Common myeloid progenitor, CD34-positive (primary cell): Measurements from ENCODE around the gene NKX2-1.

Source experiments
- CTCF ChIA-PET: fragments of 350-600 bp; sonication (Branson Sonifier 250); formaldehyde crosslinking; loops from one replicate; lab custom pipeline; 2021; ENCODE audit warnings: antibody characterized with exemption; lab: Charles Lee
- POLR2A ChIA-PET: fragments of 350-600 bp; sonication (Branson Sonifier 250); formaldehyde crosslinking; loops from one replicate; lab custom pipeline; 2021; ENCODE audit warnings: antibody characterized with exemption; lab: Charles Lee
- DNase-seq, 3 donors: peaks; one replicate each; pipeline versions ENCODE4 v3.0.0 to v3.0.0-alpha.2; 2013
- H3K27ac ChIP-seq, 2 experiments: 1 replicate in 1 of 2; 2 replicates in 1 of 2; pipeline ENCODE4 v1.7.0; 2013; ENCODE audit warnings: inconsistent platforms in 2 of 2, low read length in 2 of 2, mild to moderate bottlenecking in 2 of 2, low read depth in 1 of 2, moderate library complexity in 1 of 2; ENCODE audit not compliant: severe bottlenecking in 2 of 2, insufficient read depth in 1 of 2, poor library complexity in 1 of 2
- H3K27me3 ChIP-seq, 5 experiments: replicated peaks in 2 of 5; 1 replicate in 3 of 5; 2 replicates in 2 of 5; pipeline versions ENCODE4 v1.6.1 to v1.7.0; 2013; ENCODE audit warnings: low read length in 4 of 5, mild to moderate bottlenecking in 2 of 5, moderate library complexity in 2 of 5, inconsistent platforms in 1 of 5; ENCODE audit not compliant: insufficient read depth in 5 of 5, control insufficient read depth in 4 of 5
- H3K36me3 ChIP-seq, 4 experiments: 1 replicate in 2 of 4; 2 replicates in 2 of 4; pipeline versions ENCODE4 v1.6.1 to v1.7.0; 2013; ENCODE audit warnings: low read length in 3 of 4, control low read depth in 1 of 4, mild to moderate bottlenecking in 1 of 4; ENCODE audit not compliant: control insufficient read depth in 4 of 4, insufficient read depth in 4 of 4
- H3K4me1 ChIP-seq, 4 experiments: 1 replicate in 3 of 4; 2 replicates in 1 of 4; pipeline versions ENCODE4 v1.6.1 to v1.7.1; 2013; ENCODE audit warnings: low read length in 3 of 4, mild to moderate bottlenecking in 3 of 4, control low read depth in 1 of 4, inconsistent platforms in 1 of 4, moderate library complexity in 1 of 4; ENCODE audit not compliant: control insufficient read depth in 4 of 4, insufficient read depth in 4 of 4; ENCODE audit errors: control extremely low read depth in 1 of 4
- H3K4me3 ChIP-seq, 7 experiments: 1 replicate in 4 of 7; 2 replicates in 3 of 7; pipeline versions ENCODE4 v1.5.1 to v1.7.0; 2013; ENCODE audit warnings: mild to moderate bottlenecking in 7 of 7, low read length in 6 of 7, moderate library complexity in 6 of 7, inconsistent platforms in 2 of 7, low read depth in 2 of 7, control low read depth in 1 of 7; ENCODE audit not compliant: insufficient read depth in 4 of 7, control insufficient read depth in 1 of 7; ENCODE audit errors: extremely low read depth in 1 of 7
- H3K9me3 ChIP-seq, 5 experiments: 1 replicate in 4 of 5; 2 replicates in 1 of 5; pipeline versions ENCODE4 v1.6.1 to v1.7.1; 2013; ENCODE audit warnings: low read length in 4 of 5, mild to moderate bottlenecking in 2 of 5, inconsistent platforms in 1 of 5, low read depth in 1 of 5, moderate library complexity in 1 of 5; ENCODE audit not compliant: control insufficient read depth in 4 of 5, insufficient read depth in 2 of 5; ENCODE audit errors: control extremely low read depth in 1 of 5
- WGBS: methylation state at CpG from one replicate; pipeline ENCODE4 v1.1.5; 2013; ENCODE audit not compliant: insufficient coverage; 5-methylcytosine and 5-hydroxymethylcytosine counted together

The NKX2-1 gene

GRCh38 chr14:36474593-36474992 is 45.4 kb downstream of the NKX2-1 start:
- Histone ChIP-seq H3K9me3 (no peaks in the 10 kb centered on the region), H3K4me3 (no peak overlapping the region), H3K27ac (no peak overlapping the region), H3K36me3 (no peaks in the 10 kb centered on the region), H3K4me1 (no peaks in the 10 kb centered on the region), H3K27me3 (peaks cover 0 to 12% (median 6%) of the 10 kb centered on the region in 5 experiments)
- POLR2A ChIA-PET: no interaction called here
- CTCF ChIA-PET: no interaction called here
- DNase-seq: no peak
- WGBS: 94% methylated on average over 2 of the region's 4 CpGs

- 100% methylated on average over 1 of the region's 3 CpGs for WGBS
- no peak for DNase-seq
- Histone ChIP-seq H3K4me1 (no peaks in the 10 kb centered on the region), H3K27me3 (peaks cover 0 to 10% (median 1%) of the 10 kb centered on the region in 5 experiments), H3K36me3 (no peaks in the 10 kb centered on the region), H3K27ac (no peak overlapping the region), H3K9me3 (no peaks in the 10 kb centered on the region), H3K4me3 (no peak overlapping the region)
- ChIA-PET CTCF (no interaction called here), POLR2A (no interaction called here)
Observed at GRCh38 chr14:36471431-36471830, 48.6 kb downstream of the NKX2-1 start.

GRCh38 chr14:36467332-36467731 is 52.7 kb downstream of the NKX2-1 start:
- H3K4me3 ChIP-seq: no peak overlapping the region
- WGBS: no CpG with 5 or more reads among the region's 1 CpG
- peaks cover 0 to 5% (median 1%) of the 10 kb centered on the region in 5 experiments for H3K27me3 ChIP-seq
- CTCF ChIA-PET: interaction anchor here (1.0 to 1.1 kb wide), 2 partner anchors 11 to 86 kb away, joined by 3 read pairs; no protein-coding TSS in a partner anchor
- POLR2A ChIA-PET: interaction anchor here (0.6 kb wide), 1 partner anchor 258 kb away, joined by 3 read pairs; no protein-coding TSS in a partner anchor
- H3K9me3 ChIP-seq: no peaks in the 10 kb centered on the region
- H3K27ac ChIP-seq: no peak overlapping the region
- H3K4me1 ChIP-seq: no peaks in the 10 kb centered on the region
- no peak for DNase-seq
- H3K36me3 ChIP-seq: no peaks in the 10 kb centered on the region
